Adrenal gland (tissue), 12 donors: Measurements from ENCODE around the gene NDNF. TPM values are rescaled to one million over a fixed set of nuclear protein-coding genes. Genes with fewer than 3 reads are reported as not detected.

Experiments
- DNase-seq, 7 donors: peaks; one replicate each; pipeline ENCODE4 v3.0.0-alpha.2; 2019 to 2020
- H3K27ac ChIP-seq, 5 donors: fragments of 200-600 bp; sonication (generic) in 4 of 5; 1 replicate in 3 of 5; 2 replicates in 2 of 5; pipeline versions ENCODE4 v1.5.1 to v1.8.0; 2016 to 2020; ENCODE audit warnings: mild to moderate bottlenecking in 1 of 5
- H3K27me3 ChIP-seq: fragments of 200-600 bp; 2 replicates; pipeline ENCODE4 v1.8.0; 2021
- H3K36me3 ChIP-seq, 2 donors: fragments of 200-600 bp; replicated peaks in 1 of 2; 1 replicate in 1 of 2; 2 replicates in 1 of 2; pipeline versions ENCODE4 v1.5.1 to v1.8.0; 2018 to 2022
- H3K4me1 ChIP-seq, 2 donors: fragments of 200-600 bp; replicated peaks in 1 of 2; 1 replicate in 1 of 2; 2 replicates in 1 of 2; pipeline versions ENCODE4 v1.5.1 to v1.8.0; 2018 to 2021
- H3K4me3 ChIP-seq, 4 donors: fragments of 200-600 bp; sonication (generic) in 3 of 4; one replicate each; pipeline ENCODE4 v1.5.1; 2016 to 2018
- H3K9me3 ChIP-seq, 3 donors: fragments of 200-600 bp; sonication (generic) in 1 of 3; replicated peaks in 1 of 3; 1 replicate in 2 of 3; 2 replicates in 1 of 3; pipeline versions ENCODE4 v1.5.1 to v1.8.0; 2016 to 2021
- POLR2A ChIP-seq, 2 donors: fragments of 450-650 bp; IDR thresholded peaks; one replicate each; pipeline ENCODE4 v1.6.1; 2017; ENCODE audit warnings: antibody characterized with exemption in 2 of 2, mild to moderate bottlenecking in 2 of 2, moderate library complexity in 1 of 2
- WGBS, 4 donors: extraction: QIAGEN DNeasy Blood & Tissue Kit in 2 of 4; methylation state at CpG; one replicate each; pipeline versions ENCODE4 v1.1.5 to v1.1.7; 2013 to 2017; 5-methylcytosine and 5-hydroxymethylcytosine counted together
- intact Hi-C, 2 donors: fragments of 100-400 bp; cut with DNase I; formaldehyde crosslinking; loops; one replicate each; pipeline versions ENCODE4 v1.14.1 to v1.15.0; 2022 to 2023
- polyA plus RNA-seq, 3 donors: library from polyadenylated mRNA; stranded (reverse); fragments of 200-250 nt in 2 of 3; fragments of 350-450 nt in 1 of 3; fragmentation: Illumina TruSeq in 1 of 3; extraction: RNeasy Lipid Tissue Mini Kit (QIAGEN cat#74804) in 1 of 3; gene quantifications; one replicate each; pipeline ENCODE4 v1.2.3, GENCODE V29; 2013 to 2014
- total RNA-seq, 9 donors: library from RNA; depleted of rRNA in 4 of 9; stranded (reverse); fragments of >200 nt in 4 of 9; fragments of 120-200 nt in 1 of 9; fragmentation: NEBNext Ultra II Directional in 1 of 9; extraction: Animal tissue kit (Norgen Biotek cat#: 25700) in 1 of 9; gene quantifications; one replicate each; pipeline versions ENCODE4 v1.1.0 to v1.2.4, GENCODE V29; 2013 to 2023
- TF ChIP-seq, protein P1 (sequence below), 6 experiments: fragments of 450-650 bp in 4 of 6; fragments of 200-600 bp in 2 of 6; sonication (generic) in 1 of 6; IDR thresholded peaks; 1 replicate in 5 of 6; 2 replicates in 1 of 6; pipeline versions ENCODE4 v1.5.1 to v1.8.0; 2016 to 2021; ENCODE audit warnings: antibody characterized with exemption in 6 of 6, mild to moderate bottlenecking in 2 of 6, moderate library complexity in 1 of 6
- donor health status: healthy with polysubstance abuse.
- donor health status: Bipolar disorder and iron deficiency.
- donor health status: DM: yes; HTN: yes; CAD: no.
- donor health status: DM: no; HTN: no; CAD: no.
- donor health status: DM: no; HTN: no; CAD: no.
- donor health status: DM: yes; HTN: yes; CAD: no.

The NDNF gene
- total and polyA plus RNA-seq, 12 donors, result 0.26 to 8.3 (median 2.3) TPM

DNA sequence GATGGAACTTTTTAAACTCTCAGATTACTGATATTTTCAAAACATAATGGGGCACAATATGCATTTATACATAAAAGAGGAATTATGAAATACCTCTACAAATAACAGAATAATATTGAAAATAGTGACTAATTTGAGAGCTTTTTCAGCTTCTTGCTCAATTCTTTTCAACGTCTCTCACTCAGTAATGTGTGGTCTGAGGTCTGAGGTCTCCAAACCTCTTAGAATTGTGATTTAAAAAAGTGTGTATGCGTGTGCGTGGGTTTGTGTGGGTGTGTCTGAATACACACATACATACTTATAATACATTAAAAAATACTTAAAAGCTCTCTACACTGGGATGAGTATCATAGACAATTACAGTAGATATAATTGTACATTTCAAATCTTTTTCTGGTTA is 7.9 kb downstream of the NDNF start:
- H3K27me3 ChIP-seq, result peaks cover 1% of the 10 kb centered on the region
- H3K9me3 ChIP-seq, result no peaks in the 10 kb centered on the region
- intact Hi-C loops, result no loop called here
- no peak for DNase-seq
- no peak overlapping the region for H3K4me3 ChIP-seq
- H3K27ac ChIP-seq, result no peak overlapping the region
- WGBS, 4 donors, result 71 to 79% (median 75%) methylated on average over 3 of the region's 3 CpGs
- H3K4me1 ChIP-seq, result no peaks in the 10 kb centered on the region
- TF ChIP-seq, protein P1, sequence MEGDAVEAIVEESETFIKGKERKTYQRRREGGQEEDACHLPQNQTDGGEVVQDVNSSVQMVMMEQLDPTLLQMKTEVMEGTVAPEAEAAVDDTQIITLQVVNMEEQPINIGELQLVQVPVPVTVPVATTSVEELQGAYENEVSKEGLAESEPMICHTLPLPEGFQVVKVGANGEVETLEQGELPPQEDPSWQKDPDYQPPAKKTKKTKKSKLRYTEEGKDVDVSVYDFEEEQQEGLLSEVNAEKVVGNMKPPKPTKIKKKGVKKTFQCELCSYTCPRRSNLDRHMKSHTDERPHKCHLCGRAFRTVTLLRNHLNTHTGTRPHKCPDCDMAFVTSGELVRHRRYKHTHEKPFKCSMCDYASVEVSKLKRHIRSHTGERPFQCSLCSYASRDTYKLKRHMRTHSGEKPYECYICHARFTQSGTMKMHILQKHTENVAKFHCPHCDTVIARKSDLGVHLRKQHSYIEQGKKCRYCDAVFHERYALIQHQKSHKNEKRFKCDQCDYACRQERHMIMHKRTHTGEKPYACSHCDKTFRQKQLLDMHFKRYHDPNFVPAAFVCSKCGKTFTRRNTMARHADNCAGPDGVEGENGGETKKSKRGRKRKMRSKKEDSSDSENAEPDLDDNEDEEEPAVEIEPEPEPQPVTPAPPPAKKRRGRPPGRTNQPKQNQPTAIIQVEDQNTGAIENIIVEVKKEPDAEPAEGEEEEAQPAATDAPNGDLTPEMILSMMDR (IDR thresholded peaks at IDR 0.05), result no peak
- no peak for TF ChIP-seq POLR2A (IDR thresholded peaks at IDR 0.05)
- no peaks in the 10 kb centered on the region for H3K36me3 ChIP-seq

DNA sequence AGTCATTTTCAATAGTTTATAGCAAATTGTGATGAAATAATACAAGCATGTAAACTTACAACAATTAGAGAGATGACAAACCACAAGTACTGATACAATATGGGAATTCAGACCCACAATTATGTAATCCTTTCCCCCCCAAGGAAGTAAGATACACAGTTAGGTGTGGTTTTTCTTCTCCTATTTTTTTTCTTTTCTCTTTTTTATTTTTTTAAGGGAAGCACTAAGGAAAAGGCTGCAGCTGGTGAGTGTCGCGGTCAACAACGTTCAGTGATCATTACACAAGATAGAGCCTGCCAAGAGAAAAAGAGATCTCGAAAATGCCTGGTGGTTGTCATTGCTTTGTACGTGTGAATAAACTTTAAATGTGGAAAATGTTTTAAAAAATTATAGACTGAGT is 9.8 kb downstream of the NDNF start:
- TF ChIP-seq, protein P1 (IDR thresholded peaks at IDR 0.05), result no peak
- TF ChIP-seq POLR2A (IDR thresholded peaks at IDR 0.05), result no peak
- no peaks in the 10 kb centered on the region for H3K4me1 ChIP-seq
- no peaks in the 10 kb centered on the region for H3K27me3 ChIP-seq
- no peak overlapping the region for H3K27ac ChIP-seq
- DNase-seq, result no peak
- intact Hi-C loops, result no loop called here
- 49 to 61% (median 55%) methylated on average over 5 of the region's 5 CpGs for WGBS, 4 donors
- H3K36me3 ChIP-seq, result no peaks in the 10 kb centered on the region
- no peak overlapping the region for H3K4me3 ChIP-seq
- H3K9me3 ChIP-seq, result no peaks in the 10 kb centered on the region

DNA sequence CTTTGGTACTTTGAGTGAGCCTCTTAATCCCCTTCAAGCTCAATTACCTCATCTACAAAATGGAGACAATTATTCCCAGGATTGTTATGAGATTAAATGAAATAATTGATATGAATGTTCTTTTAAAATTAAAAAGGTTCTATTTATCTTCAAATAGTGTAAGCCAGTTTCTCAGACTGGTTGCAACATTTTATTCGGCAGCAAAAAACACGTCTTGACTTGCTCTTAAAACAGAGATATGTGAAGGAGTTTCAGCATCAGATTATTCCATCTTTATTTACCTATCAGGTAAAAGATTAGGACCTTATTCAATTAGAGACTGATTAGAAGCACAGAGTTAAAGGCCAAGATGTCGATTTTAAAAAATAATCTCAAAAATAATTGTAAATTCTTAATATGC is 10.5 kb downstream of the NDNF start:
- TF ChIP-seq POLR2A (IDR thresholded peaks at IDR 0.05), result no peak
- TF ChIP-seq, protein P1 (IDR thresholded peaks at IDR 0.05), result no peak
- Histone ChIP-seq H3K9me3 (no peaks in the 10 kb centered on the region), H3K4me3 (no peak overlapping the region), H3K27ac (no peak overlapping the region), H3K4me1 (no peaks in the 10 kb centered on the region), H3K36me3 (no peaks in the 10 kb centered on the region), H3K27me3 (no peaks in the 10 kb centered on the region)
- no peak for DNase-seq
- 82 to 90% (median 87%) methylated on average over 3 of the region's 3 CpGs for WGBS, 4 donors
- intact Hi-C loops, result no loop called here

DNA sequence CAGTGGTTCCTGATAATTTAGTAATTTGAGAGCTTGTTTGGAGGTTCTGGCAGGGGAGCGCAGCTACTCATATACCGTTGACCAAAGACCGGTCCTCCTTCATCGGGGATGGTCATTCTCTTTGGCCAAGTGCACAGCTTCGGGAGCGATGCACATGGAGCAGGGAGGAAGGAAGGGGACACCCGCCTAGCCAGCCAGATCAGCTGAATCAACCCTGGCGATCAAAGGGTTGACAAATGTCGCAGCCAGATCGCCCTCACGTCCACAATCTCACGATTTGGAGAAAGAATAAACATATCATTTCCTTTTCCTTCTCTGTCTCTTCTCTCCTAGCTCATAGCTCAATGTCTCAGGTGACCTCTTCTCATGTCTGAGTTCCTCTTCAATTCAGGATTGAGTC is 11.1 kb downstream of the NDNF start:
- intact Hi-C loops, result no loop called here
- H3K4me3 ChIP-seq, result no peak overlapping the region
- no peaks in the 10 kb centered on the region for H3K27me3 ChIP-seq
- WGBS, 4 donors, result 88 to 91% (median 90%) methylated on average over 12 of the region's 12 CpGs
- TF ChIP-seq POLR2A (IDR thresholded peaks at IDR 0.05), result no peak
- TF ChIP-seq, protein P1 (IDR thresholded peaks at IDR 0.05), result no peak
- no peaks in the 10 kb centered on the region for H3K36me3 ChIP-seq
- no peaks in the 10 kb centered on the region for H3K9me3 ChIP-seq
- no peak overlapping the region for H3K27ac ChIP-seq
- no peak for DNase-seq
- H3K4me1 ChIP-seq, result no peaks in the 10 kb centered on the region
